CD4-positive, alpha-beta T cell treated with Interleukin-10 for 1 hour (primary cell): Measurements from ENCODE around the gene SCYL1.

Experiments used
- DNase-seq: peaks from one replicate; pipeline ENCODE4 v3.0.0-alpha.2; 2020

Gene SCYL1

GRCh38 chr11:65524741-65525545 is at the start of gene SCYL1:
SCYL1 (plus strand) TSS chr11:65525083; CDS start chr11:65525154, 71 bp downstream.
- DNase-seq, result peak; percentile 87

GRCh38 chr11:65476632-65477148 is 48.2 kb upstream of the SCYL1 start:
- no peak for DNase-seq

- DNase-seq, result peak; percentile 89
Measured at GRCh38 chr11:65477149-65477965, 47.5 kb upstream of the SCYL1 start.

GRCh38 chr11:65478388-65479183 is 46.3 kb upstream of the SCYL1 start:
- DNase-seq, result no peak

- DNase-seq, result no peak
Measured at GRCh38 chr11:65479184-65480145, 45.4 kb upstream of the SCYL1 start.

GRCh38 chr11:65482306-65482850 is 42.5 kb upstream of the SCYL1 start:
- DNase-seq, result no peak

- DNase-seq, result no peak
Measured at GRCh38 chr11:65485920-65486219, 39.0 kb upstream of the SCYL1 start.

GRCh38 chr11:65486570-65487466 is 38.1 kb upstream of the SCYL1 start:
- no peak for DNase-seq

GRCh38 chr11:65487467-65488272 is 37.2 kb upstream of the SCYL1 start:
- peak; percentile 57 for DNase-seq

- no peak for DNase-seq
Measured at GRCh38 chr11:65488273-65489034, 36.4 kb upstream of the SCYL1 start.

- DNase-seq, result no peak
Measured at GRCh38 chr11:65489035-65489705, 35.7 kb upstream of the SCYL1 start.

- DNase-seq, result no peak
Measured at GRCh38 chr11:65489706-65490320, 35.1 kb upstream of the SCYL1 start.

- no peak for DNase-seq
Measured at GRCh38 chr11:65491163-65491465, 33.8 kb upstream of the SCYL1 start.

GRCh38 chr11:65491614-65492386 is 33.1 kb upstream of the SCYL1 start:
- no peak for DNase-seq

- no peak for DNase-seq
Measured at GRCh38 chr11:65492387-65492636, 32.6 kb upstream of the SCYL1 start.

- DNase-seq, result no peak
Measured at GRCh38 chr11:65492637-65493366, 32.1 kb upstream of the SCYL1 start.
